Subcutaneous adipose tissue (tissue), 4 donors: ENCODE results near the gene GATAD2A. TPM values are rescaled to one million over a fixed set of nuclear protein-coding genes. Genes with fewer than 3 reads are reported as not detected.

Experiments used
- total RNA-seq, 4 donors: library from RNA; depleted of rRNA; stranded (reverse); fragments of >200 nt; gene quantifications; one replicate each; pipeline ENCODE4 v1.1.0, GENCODE V29; 2016
- TF ChIP-seq, protein P1 (sequence below): fragments of 450-650 bp; IDR thresholded peaks from one replicate; pipeline ENCODE4 v1.5.1; 2016; ENCODE audit warnings: low read depth, mild to moderate bottlenecking, control low read depth, antibody characterized with exemption, moderate library complexity

Gene GATAD2A
- total RNA-seq, 4 donors from 2014 or later: 24.0 to 32.0 (median 28.9) TPM

- TF ChIP-seq, protein P1, sequence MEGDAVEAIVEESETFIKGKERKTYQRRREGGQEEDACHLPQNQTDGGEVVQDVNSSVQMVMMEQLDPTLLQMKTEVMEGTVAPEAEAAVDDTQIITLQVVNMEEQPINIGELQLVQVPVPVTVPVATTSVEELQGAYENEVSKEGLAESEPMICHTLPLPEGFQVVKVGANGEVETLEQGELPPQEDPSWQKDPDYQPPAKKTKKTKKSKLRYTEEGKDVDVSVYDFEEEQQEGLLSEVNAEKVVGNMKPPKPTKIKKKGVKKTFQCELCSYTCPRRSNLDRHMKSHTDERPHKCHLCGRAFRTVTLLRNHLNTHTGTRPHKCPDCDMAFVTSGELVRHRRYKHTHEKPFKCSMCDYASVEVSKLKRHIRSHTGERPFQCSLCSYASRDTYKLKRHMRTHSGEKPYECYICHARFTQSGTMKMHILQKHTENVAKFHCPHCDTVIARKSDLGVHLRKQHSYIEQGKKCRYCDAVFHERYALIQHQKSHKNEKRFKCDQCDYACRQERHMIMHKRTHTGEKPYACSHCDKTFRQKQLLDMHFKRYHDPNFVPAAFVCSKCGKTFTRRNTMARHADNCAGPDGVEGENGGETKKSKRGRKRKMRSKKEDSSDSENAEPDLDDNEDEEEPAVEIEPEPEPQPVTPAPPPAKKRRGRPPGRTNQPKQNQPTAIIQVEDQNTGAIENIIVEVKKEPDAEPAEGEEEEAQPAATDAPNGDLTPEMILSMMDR: no peak
Measured at GRCh38 chr19:19544257-19544953, 138.9 kb downstream of the GATAD2A start.

GRCh38 chr19:19544954-19545591 is 139.6 kb downstream of the GATAD2A start:
- TF ChIP-seq, protein P1: no peak

GRCh38 chr19:19545707-19546106 is 140.2 kb downstream of the GATAD2A start:
- TF ChIP-seq, protein P1: no peak

DNA sequence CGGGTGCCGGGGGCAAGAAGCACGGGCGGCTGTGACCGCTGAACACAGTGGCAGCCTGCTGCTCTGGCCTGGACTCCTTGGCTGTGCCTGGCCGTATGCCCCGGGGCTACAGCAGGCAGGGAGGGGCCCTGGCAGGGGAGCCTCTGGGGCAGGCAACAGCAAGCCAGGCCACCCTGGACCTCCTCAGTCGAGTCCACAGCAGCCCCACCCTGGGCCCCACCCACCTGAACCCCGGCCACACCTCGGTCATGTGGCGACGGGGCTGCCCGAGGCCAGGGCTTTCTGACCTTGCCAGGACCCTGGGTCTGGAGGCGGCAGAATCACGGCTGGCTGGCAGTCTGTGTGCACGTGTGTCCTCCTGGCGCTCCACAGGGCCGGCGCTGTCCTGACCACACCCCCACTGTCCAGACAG is 141.3 kb downstream of the GATAD2A start:
- TF ChIP-seq, protein P1: no peak

DNA sequence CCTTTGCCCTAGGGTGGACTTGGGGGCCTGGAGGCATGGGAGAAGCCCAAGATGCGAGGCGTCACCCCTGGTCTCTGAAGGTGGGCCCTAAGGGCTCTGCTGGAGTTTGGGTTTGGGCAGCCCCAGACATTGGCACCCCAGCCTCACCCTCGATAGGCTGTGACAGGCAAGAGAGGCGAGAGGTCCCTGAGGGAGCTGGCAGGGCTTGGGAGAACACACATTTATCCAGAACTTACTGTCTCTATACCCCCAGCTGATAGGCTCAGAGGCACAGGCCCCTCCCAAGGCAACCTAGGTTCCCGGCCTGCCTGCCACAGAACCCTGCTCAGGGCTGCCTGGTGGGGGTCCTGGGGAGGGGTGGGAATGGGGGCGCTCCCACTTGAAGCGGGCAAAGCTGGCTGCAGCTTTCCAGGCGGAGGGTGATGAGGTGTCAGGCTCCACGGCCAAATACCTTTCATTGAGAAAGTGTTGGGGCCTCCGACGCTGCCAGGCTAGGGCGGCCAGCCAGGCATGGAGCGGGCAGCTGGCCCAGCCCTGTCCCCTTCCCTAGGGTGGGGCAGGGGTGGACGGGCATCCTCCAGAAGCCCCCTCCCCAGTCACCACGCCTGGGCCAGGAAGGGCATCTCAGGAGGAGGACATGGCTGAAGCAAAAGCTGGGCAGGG is 142.3 kb downstream of the GATAD2A start:
- TF ChIP-seq, protein P1: no peak

DNA sequence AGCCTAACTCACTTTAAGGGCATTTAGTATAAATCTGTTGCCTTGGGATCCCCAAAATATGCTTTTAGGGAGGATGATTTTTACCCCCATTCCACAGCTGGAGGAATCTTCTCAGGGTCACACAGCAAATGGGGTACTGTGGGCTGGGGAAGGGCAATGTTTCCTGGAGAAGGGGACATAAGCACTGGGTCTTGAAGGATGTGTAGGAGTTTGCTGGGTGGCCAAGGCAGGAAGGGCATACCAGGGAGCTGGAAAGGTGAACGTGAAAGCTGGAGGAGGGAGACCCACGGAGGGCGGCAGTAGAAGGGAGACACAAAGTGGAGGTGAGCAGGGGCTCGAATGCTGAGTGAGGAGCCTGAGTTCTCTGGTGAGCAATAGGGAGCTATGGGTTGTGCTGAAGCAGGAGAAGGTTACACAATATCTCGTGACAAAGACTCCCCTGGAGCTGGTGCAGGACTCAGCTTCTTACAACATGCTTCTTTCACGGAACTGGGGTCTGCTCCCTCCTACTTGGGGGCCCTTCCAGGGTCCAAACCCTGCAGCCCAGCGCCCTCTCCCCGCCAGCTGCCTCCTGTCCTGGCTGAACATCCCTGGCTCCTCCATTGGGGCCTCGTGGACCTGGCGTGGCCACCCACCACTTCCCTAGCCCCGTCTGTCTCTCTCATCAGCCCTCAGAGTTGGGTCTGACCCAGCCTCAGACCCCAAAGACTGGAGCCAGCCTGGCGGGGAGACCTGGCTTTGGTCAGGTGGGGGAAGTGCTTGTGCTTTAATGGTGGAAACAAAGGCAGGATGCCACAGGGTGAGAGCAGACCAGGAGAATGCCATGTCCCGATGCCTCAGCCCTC is 143.7 kb downstream of the GATAD2A start:
- TF ChIP-seq, protein P1: no peak
